Fibroblast of gingiva (primary cell): ENCODE data around the gene RAB3C.

Source experiments
- DNase-seq: peaks from one replicate; pipeline ENCODE4 v3.0.0-alpha.2; 2011; ENCODE audit warnings: low read depth

RAB3C gene

GRCh38 chr5:58731641-58732040, 148.8 kb downstream of the RAB3C start:
- DNase-seq: no peak

GRCh38 chr5:58735637-58736036, 152.8 kb downstream of the RAB3C start:
- DNase-seq: no peak

- DNase-seq: no peak
Measured at GRCh38 chr5:58736214-58736613, 153.3 kb downstream of the RAB3C start.

- DNase-seq: no peak
Measured at GRCh38 chr5:58737671-58738070, 154.8 kb downstream of the RAB3C start.

GRCh38 chr5:58738336-58738735, 155.5 kb downstream of the RAB3C start:
- no peak for DNase-seq

- no peak for DNase-seq
Measured at GRCh38 chr5:58739051-58739450, 156.2 kb downstream of the RAB3C start.

- DNase-seq: no peak
Measured at GRCh38 chr5:58740956-58741355, 158.1 kb downstream of the RAB3C start.

- no peak for DNase-seq
Measured at GRCh38 chr5:58745350-58745749, 162.5 kb downstream of the RAB3C start.

- no peak for DNase-seq
Measured at GRCh38 chr5:58746321-58746720, 163.4 kb downstream of the RAB3C start.

GRCh38 chr5:58750036-58750435, 167.2 kb downstream of the RAB3C start:
- DNase-seq: no peak

GRCh38 chr5:58751222-58751837, 168.5 kb downstream of the RAB3C start:
- DNase-seq: no peak

- DNase-seq: no peak
Measured at GRCh38 chr5:58752104-58752503, 169.2 kb downstream of the RAB3C start.

- DNase-seq: no peak
Measured at GRCh38 chr5:58753446-58753845, 170.6 kb downstream of the RAB3C start.

- DNase-seq: no peak
Measured at GRCh38 chr5:58754250-58754649, 171.4 kb downstream of the RAB3C start.

GRCh38 chr5:58755397-58755796, 172.5 kb downstream of the RAB3C start:
- DNase-seq: no peak

- DNase-seq: no peak
Measured at GRCh38 chr5:58759745-58760144, 176.9 kb downstream of the RAB3C start.

GRCh38 chr5:58760222-58760621, 177.3 kb downstream of the RAB3C start:
- DNase-seq: no peak

GRCh38 chr5:58761407-58761806, 178.5 kb downstream of the RAB3C start:
- no peak for DNase-seq

- no peak for DNase-seq
Measured at GRCh38 chr5:58763390-58763789, 180.5 kb downstream of the RAB3C start.

GRCh38 chr5:58764199-58764598, 181.3 kb downstream of the RAB3C start:
- DNase-seq: no peak

- DNase-seq: no peak
Measured at GRCh38 chr5:58765058-58765457, 182.2 kb downstream of the RAB3C start.

GRCh38 chr5:58767104-58767503, 184.2 kb downstream of the RAB3C start:
- no peak for DNase-seq

GRCh38 chr5:58770136-58770535, 187.3 kb downstream of the RAB3C start:
- no peak for DNase-seq

GRCh38 chr5:58771796-58772195, 188.9 kb downstream of the RAB3C start:
- no peak for DNase-seq
